Eye (tissue), 1 donor: ENCODE data around the gene ZNF727.
"Not testable (repeated sequence)": the region's sequence is repeated elsewhere in the genome, so short reads cannot be mapped to it uniquely, and the experiment has no call there.

Experiments
- DNase-seq: peaks from one replicate; pipeline ENCODE4 v3.0.0-alpha.2; 2015

ZNF727 gene

GRCh38 chr7:64045301-64046040 lies at the start of gene ZNF727:
ZNF727 (plus strand) TSS chr7:64045434; CDS start chr7:64045622, 188 bp downstream.
- DNase-seq: peak; percentile 1

GRCh38 chr7:63998549-63998948 lies 46.7 kb upstream of the ZNF727 start, which contains the start of gene ZNF722:
ZNF722 (plus strand) TSS chr7:63998849; CDS start chr7:63998962, 113 bp downstream.
- DNase-seq: no peak

GRCh38 chr7:64015496-64015895 lies 29.7 kb upstream of the ZNF727 start:
- not testable (repeated sequence) for DNase-seq

GRCh38 chr7:64035388-64035787 lies 9.8 kb upstream of the ZNF727 start:
- no peak for DNase-seq

GRCh38 chr7:64037095-64037494 lies 8.1 kb upstream of the ZNF727 start:
- no peak for DNase-seq

GRCh38 chr7:64046041-64046389 lies 781 bp downstream of the ZNF727 start:
- DNase-seq: no peak

- DNase-seq: not testable (repeated sequence)
These were observed 32.8 kb downstream of the ZNF727 start for GRCh38 chr7:64077837-64078698.

- DNase-seq: no peak
These were observed 33.4 kb downstream of the ZNF727 start for GRCh38 chr7:64078699-64078994.

- no peak for DNase-seq
These were observed 42.3 kb downstream of the ZNF727 start for GRCh38 chr7:64087501-64087900.

- DNase-seq: not testable (repeated sequence)
These were observed 43.6 kb downstream of the ZNF727 start for GRCh38 chr7:64088863-64089262.
